Activated CD4-positive, alpha-beta T cell treated with anti-CD3 and anti-CD28 coated beads, Interleukin-10, Interleukin-2, amounts not matched to agents 100 ng/mL and 50 ng/mL, durations not matched to agents 16 hours and 8 hours (primary cell): ENCODE data around the gene APOA5.
"Not testable (repeated sequence)": the region's sequence is repeated elsewhere in the genome, so short reads cannot be mapped to it uniquely, and the experiment has no call there.

Experiments used
- DNase-seq: peaks from one replicate; pipeline ENCODE4 v3.0.0-alpha.2; 2020

The APOA5 gene

GRCh38 chr11:116771935-116772334, 19.7 kb downstream of the APOA5 start:
- DNase-seq: no peak

GRCh38 chr11:116762132-116762531, 29.5 kb downstream of the APOA5 start:
- no peak for DNase-seq

- DNase-seq: not testable (repeated sequence)
Measured at GRCh38 chr11:116756044-116756443, 35.6 kb downstream of the APOA5 start.

- no peak for DNase-seq
Measured at GRCh38 chr11:116750070-116750718, 41.5 kb downstream of the APOA5 start.

GRCh38 chr11:116742104-116742503, 49.6 kb downstream of the APOA5 start:
- no peak for DNase-seq

GRCh38 chr11:116740741-116741140, 50.9 kb downstream of the APOA5 start:
- no peak for DNase-seq
